PC-3 (cell line): ENCODE measurements around the gene PKDCC. TPM values are rescaled to one million over a fixed set of nuclear protein-coding genes. Genes with fewer than 3 reads are reported as not detected.

Experiments
- ATAC-seq: fragments of 200-7000 bp; cut with Tn5 transposase; 2 replicates; pipeline ENCODE4 v1.9.1; 2020; ENCODE audit warnings: mild to moderate bottlenecking, moderate library complexity
- BruUV-seq: library from RNA; stranded (reverse); fragments of 400-500 nt; replicated peaks from 2 replicates; lab custom pipeline; 2021; lab: Mats Ljungman, UMichigan
- CTCF ChIA-PET: fragments of 300-600 bp; sonication (Branson Sonifier 250); formaldehyde crosslinking; loops from one replicate; lab custom pipeline; 2022; ENCODE audit warnings: antibody characterized with exemption; lab: Charles Lee
- POLR2A ChIA-PET: fragments of 300-600 bp; sonication (Branson Sonifier 250); formaldehyde crosslinking; loops from one replicate; lab custom pipeline; 2022; ENCODE audit warnings: antibody characterized with exemption; ENCODE audit not compliant: unreplicated experiment; lab: Charles Lee
- DNase-seq: peaks from one replicate; pipeline ENCODE4 v3.0.0-alpha.2; 2015
- H2AFZ ChIP-seq: fragments of 300-600 bp; sonication (generic); 2 replicates; pipeline ENCODE4 v1.6.0; 2016; ENCODE audit warnings: antibody characterized with exemption, low read length
- H3F3A ChIP-seq: fragments of 300-600 bp; sonication (generic); one replicate; pipeline ENCODE4 v1.6.0; 2017; ENCODE audit warnings: antibody characterized with exemption, low read length, control low read depth, mild to moderate bottlenecking; ENCODE audit not compliant: unreplicated experiment
- H3K27ac ChIP-seq: fragments of 300-600 bp; sonication (generic); 2 replicates; pipeline ENCODE4 v1.5.1; 2016; ENCODE audit warnings: mild to moderate bottlenecking, low read length
- H3K27me3 ChIP-seq: fragments of 300-600 bp; sonication (generic); 2 replicates; pipeline ENCODE4 v1.6.1; 2016; ENCODE audit warnings: low read length, mixed read lengths
- H3K36me3 ChIP-seq: fragments of 300-600 bp; sonication (generic); 2 replicates; pipeline ENCODE4 v1.6.1; 2016; ENCODE audit warnings: low read depth, mixed run types, low read length, mixed read lengths
- H3K4me1 ChIP-seq: fragments of 300-600 bp; sonication (generic); 2 replicates; pipeline ENCODE4 v1.5.1; 2016; ENCODE audit warnings: low read length; ENCODE audit not compliant: insufficient read depth
- H3K4me2 ChIP-seq: fragments of 300-600 bp; sonication (generic); 2 replicates; pipeline ENCODE4 v1.6.0; 2016; ENCODE audit warnings: low read length
- H3K4me3 ChIP-seq: fragments of 300-600 bp; sonication (generic); 2 replicates; pipeline ENCODE4 v1.5.1; 2016; ENCODE audit warnings: mild to moderate bottlenecking, low read length, mixed read lengths
- H3K79me2 ChIP-seq: fragments of 300-600 bp; sonication (generic); 2 replicates; pipeline ENCODE4 v1.6.1; 2017; ENCODE audit warnings: low read length, mixed read lengths
- H3K9ac ChIP-seq: fragments of 300-600 bp; sonication (generic); 2 replicates; pipeline ENCODE4 v1.6.0; 2016; ENCODE audit warnings: mild to moderate bottlenecking, low read length
- H3K9me2 ChIP-seq: fragments of 300-600 bp; sonication (generic); replicated peaks from 2 replicates; pipeline ENCODE4 v1.6.1; 2016; ENCODE audit warnings: mixed run types, low read length, mixed read lengths
- H3K9me3 ChIP-seq: fragments of 300-600 bp; sonication (generic); 2 replicates; pipeline ENCODE4 v1.6.1; 2016; ENCODE audit warnings: low read length, mixed read lengths
- H4K20me1 ChIP-seq: fragments of 300-600 bp; sonication (generic); 2 replicates; pipeline ENCODE4 v1.6.1; 2016; ENCODE audit warnings: low read length, mixed read lengths
- CTCF ChIP-seq: fragments of 300-600 bp; sonication (generic); conservative IDR thresholded peaks from 2 replicates; pipeline ENCODE4 v1.5.1; 2017; ENCODE audit warnings: antibody characterized with exemption, low read depth, mild to moderate bottlenecking, low read length
- EZH2 ChIP-seq: fragments of 300-600 bp; sonication (generic); IDR thresholded peaks from one replicate; pipeline ENCODE4 v1.6.1; 2017; ENCODE audit warnings: antibody characterized with exemption, mild to moderate bottlenecking, low read length; ENCODE audit not compliant: unreplicated experiment
- EZH2phosphoT487 ChIP-seq: fragments of 300-600 bp; sonication (generic); IDR thresholded peaks from 2 replicates; pipeline ENCODE4 v1.6.1; 2018; ENCODE audit warnings: mild to moderate bottlenecking, antibody characterized with exemption, low read length, borderline replicate concordance
- intact Hi-C: fragments of 100-400 bp; cut with micrococcal nuclease; formaldehyde crosslinking; loops from 2 replicates; pipeline ENCODE4 v1.9.0; 2023
- total RNA-seq: library from RNA; depleted of rRNA; stranded (reverse); fragments of >200 nt; gene quantifications from 2 replicates; pipeline ENCODE4 v1.2.3, GENCODE V29; 2014

PKDCC gene
- total RNA-seq, 1 experiment from 2014 or later: 2.1 TPM

DNA sequence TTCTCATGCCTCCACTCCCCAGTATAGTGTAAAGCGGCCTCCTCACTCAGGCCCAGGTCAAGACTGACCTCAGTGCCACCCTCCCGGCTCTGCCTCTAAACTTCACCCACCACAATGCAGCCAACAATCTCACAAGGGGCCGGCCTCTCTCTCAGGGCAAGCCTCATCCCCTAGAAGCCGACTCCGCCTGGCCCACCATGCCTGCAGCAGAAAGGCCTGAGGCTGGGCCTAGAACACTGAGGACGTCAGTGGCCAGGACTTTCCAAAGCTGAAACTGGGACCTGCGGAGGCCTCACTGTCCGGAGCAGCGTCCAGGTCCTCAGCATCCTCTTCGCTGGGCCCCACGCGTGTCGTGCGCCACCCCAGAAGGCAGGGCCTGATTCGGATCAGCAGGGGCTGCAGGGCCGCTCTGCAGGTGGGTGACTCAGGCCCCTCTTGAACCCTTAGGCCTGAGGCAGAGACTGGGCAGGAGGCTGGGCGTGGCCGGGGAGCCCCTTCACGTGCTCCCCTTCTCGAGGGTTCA lies 52.9 kb downstream of the PKDCC start:
- Histone ChIP-seq H3K27me3 (no peaks in the 10 kb centered on the region), H3K9me2 (no peaks in the 10 kb centered on the region), H3K27ac (no peak overlapping the region), H3K4me1 (peaks cover 5% of the 10 kb centered on the region; the same call in 1 of the 2 replicates), H3K4me3 (peak overlapping the region; percentile 60; the same call in 1 of the 2 replicates), H3K36me3 (no peaks in the 10 kb centered on the region), H2AFZ (peak overlapping the region; percentile 77), H3K4me2 (peak overlapping the region; percentile 82), H3F3A (no peaks in the 10 kb centered on the region), H3K9ac (0 out of 2 replicates have a peak overlapping the region, but pooled peaks have one; percentile 57), H3K79me2 (no peaks in the 10 kb centered on the region), H4K20me1 (no peaks in the 10 kb centered on the region), H3K9me3 (no peaks in the 10 kb centered on the region)
- no TSS peak for BruUV-seq
- CTCF ChIA-PET: no interaction called here
- TF ChIP-seq CTCF (no peak), EZH2phosphoT487 (no peak), EZH2 (no peak)
- no peak for DNase-seq
- POLR2A ChIA-PET: no interaction called here
- intact Hi-C loops: no loop called here
- no peak; the same call in 1 of the 2 replicates for ATAC-seq

DNA sequence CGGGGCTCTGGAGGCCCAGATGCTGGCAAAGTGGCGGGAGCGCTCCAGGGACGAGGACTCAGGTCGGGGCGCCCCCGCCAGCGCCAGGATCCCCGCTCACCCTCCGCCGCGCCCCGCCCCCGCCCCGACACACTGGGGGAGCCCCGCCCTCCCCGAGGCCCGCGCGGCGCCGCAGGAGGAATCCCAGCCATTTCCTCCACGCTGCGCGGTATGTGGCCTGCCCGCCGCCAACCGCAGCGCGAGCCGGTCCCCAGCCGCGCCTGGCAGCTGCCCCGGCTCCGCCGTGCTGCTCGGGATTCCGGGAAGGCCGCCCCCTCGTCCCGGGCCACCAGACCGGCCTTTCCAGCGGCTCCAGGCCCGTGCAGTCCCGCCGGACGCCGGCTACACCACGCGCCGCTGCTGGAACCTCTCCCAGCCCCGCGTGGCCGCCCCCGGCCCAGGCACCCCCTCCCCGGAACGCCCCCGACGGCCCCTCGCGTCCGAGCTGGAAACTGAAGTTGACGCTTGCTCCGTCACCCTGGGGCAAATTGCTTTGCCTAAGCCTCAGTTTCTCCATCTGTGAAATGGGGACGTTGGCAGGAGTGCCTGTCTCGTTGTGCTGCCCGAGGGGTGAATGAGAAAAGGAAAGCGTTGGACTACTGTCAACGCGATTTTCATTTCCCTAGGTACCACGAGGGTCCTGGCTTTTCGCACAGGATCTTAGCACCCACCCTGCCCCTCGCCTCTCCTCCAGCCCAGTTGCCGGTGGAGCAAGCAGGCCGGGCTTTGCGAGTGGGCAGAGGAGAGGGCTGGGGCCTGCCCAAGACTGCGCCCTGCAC lies 53.6 kb downstream of the PKDCC start:
- Histone ChIP-seq H3K36me3 (no peaks in the 10 kb centered on the region), H3K4me2 (peak overlapping the region; percentile 82), H3K4me1 (peaks cover 12% of the 10 kb centered on the region; the same call in 1 of the 2 replicates), H4K20me1 (no peaks in the 10 kb centered on the region), H3K27ac (no peak overlapping the region), H3K4me3 (peak overlapping the region; percentile 60), H3K27me3 (no peaks in the 10 kb centered on the region), H3K9ac (peak overlapping the region; percentile 57), H3F3A (no peaks in the 10 kb centered on the region), H3K9me3 (no peaks in the 10 kb centered on the region), H3K79me2 (no peaks in the 10 kb centered on the region), H3K9me2 (no peaks in the 10 kb centered on the region), H2AFZ (peak overlapping the region; percentile 77)
- no TSS peak for BruUV-seq
- ChIA-PET CTCF (interaction anchor here (0.6 kb wide), 1 partner anchor 260 kb away, joined by 6 read pairs; no protein-coding TSS in a partner anchor), POLR2A (no interaction called here)
- TF ChIP-seq CTCF: no peak
- TF ChIP-seq EZH2: no peak
- TF ChIP-seq EZH2phosphoT487: no peak
- intact Hi-C loops: no loop called here
- DNase-seq: peak; percentile 58
- peak; percentile 79 for ATAC-seq
